Epithelial cell of proximal tubule (primary cell): ENCODE results near the gene PRLR. TPM values are rescaled to one million over a fixed set of nuclear protein-coding genes. Genes with fewer than 3 reads are reported as not detected.
A peak's percentile ranks its signal among the peaks of the same experiment; 100 is the strongest.

ENCODE experiments used
- DNase-seq: peaks from one replicate; pipeline ENCODE4 v3.0.0-alpha.2; 2011; ENCODE audit warnings: low read depth
- H3K4me3 ChIP-seq: 2 replicates; pipeline ENCODE4 v1.5.1; 2011; ENCODE audit warnings: low read depth, mild to moderate bottlenecking, low read length
- CTCF ChIP-seq: conservative IDR thresholded peaks from 2 replicates; pipeline ENCODE4 v1.5.1; 2012; ENCODE audit warnings: low read depth, mild to moderate bottlenecking, low read length
- total RNA-seq: library from RNA; depleted of rRNA; stranded (reverse); fragments of >200 nt; gene quantifications from 2 replicates; pipeline ENCODE4 v1.2.3, GENCODE V29; 2015

Gene PRLR
- total RNA-seq, 1 donor from 2014 or later = 0.35 TPM

- no peak overlapping the region for H3K4me3 ChIP-seq
- no peak for DNase-seq
- TF ChIP-seq CTCF = no peak
Observed at GRCh38 chr5:35223787-35224395, 6.4 kb downstream of the PRLR start.

- DNase-seq = no peak
- no peak for TF ChIP-seq CTCF
- H3K4me3 ChIP-seq = no peak overlapping the region
Observed at GRCh38 chr5:35220967-35221366, 9.3 kb downstream of the PRLR start.

- H3K4me3 ChIP-seq = no peak overlapping the region
- TF ChIP-seq CTCF = no peak
- DNase-seq = no peak
Observed at GRCh38 chr5:35218981-35219380, 11.3 kb downstream of the PRLR start.

GRCh38 chr5:35214051-35214450, 16.2 kb downstream of the PRLR start:
- no peak for DNase-seq
- H3K4me3 ChIP-seq = no peak overlapping the region

GRCh38 chr5:35213608-35214007, 16.7 kb downstream of the PRLR start:
- no peak for DNase-seq
- TF ChIP-seq CTCF = peak; percentile 15
- no peak overlapping the region for H3K4me3 ChIP-seq

More at GRCh38 chr5:35214051-35214450, 16.2 kb downstream of the PRLR start:
- no peak for TF ChIP-seq CTCF

- H3K4me3 ChIP-seq = no peak overlapping the region
- TF ChIP-seq CTCF = no peak
- no peak for DNase-seq
Observed at GRCh38 chr5:35212122-35212982, 17.9 kb downstream of the PRLR start.
